Keratinocyte (primary cell): Measurements from ENCODE around the gene MAPKAPK3. TPM values are rescaled to one million over a fixed set of nuclear protein-coding genes. Genes with fewer than 3 reads are reported as not detected.

Source experiments
- DNase-seq: peaks from one replicate; pipeline ENCODE4 v3.0.0-alpha.2; 2011; ENCODE audit warnings: low read depth, missing footprints, low spot score
- FAIRE-seq: peaks from 2 replicates; lab custom pipeline; 2011; peaks lifted over from hg19 to GRCh38; lab: Jason Lieb, UNC
- H2AFZ ChIP-seq: 2 replicates; pipeline ENCODE4 v1.6.0; 2012; ENCODE audit warnings: low read length, control low read depth, inconsistent platforms; ENCODE audit not compliant: control insufficient read depth
- H3K27ac ChIP-seq: 2 replicates; pipeline ENCODE4 v1.5.1; 2011; ENCODE audit warnings: low read length; ENCODE audit not compliant: control insufficient read depth, insufficient read depth
- H3K27me3 ChIP-seq: 3 replicates; pipeline ENCODE4 v1.6.0; 2011; ENCODE audit warnings: low read length; ENCODE audit not compliant: control insufficient read depth, insufficient read depth; ENCODE audit errors: extremely low read depth
- H3K36me3 ChIP-seq, 2 experiments: 2 replicates in 1 of 2; 3 replicates in 1 of 2; pipeline ENCODE4 v1.5.1; 2011; ENCODE audit warnings: low read length in 2 of 2, mild to moderate bottlenecking in 1 of 2; ENCODE audit not compliant: control insufficient read depth in 2 of 2, insufficient read depth in 2 of 2; ENCODE audit errors: extremely low read depth in 1 of 2
- H3K4me1 ChIP-seq: 3 replicates; pipeline ENCODE4 v1.5.1; 2011; ENCODE audit warnings: low read length; ENCODE audit not compliant: control insufficient read depth, insufficient read depth; ENCODE audit errors: extremely low read depth
- H3K4me2 ChIP-seq: 3 replicates; pipeline ENCODE4 v1.6.0; 2011; ENCODE audit warnings: low read depth, low read length; ENCODE audit not compliant: control insufficient read depth, insufficient read depth; ENCODE audit errors: extremely low read depth
- H3K4me3 ChIP-seq, 3 experiments: fragments of 200-600 bp in 1 of 3; sonication (generic) in 1 of 3; 2 replicates in 2 of 3; 3 replicates in 1 of 3; pipeline ENCODE4 v1.5.1; 2011 to 2016; ENCODE audit warnings: low read length in 3 of 3, mild to moderate bottlenecking in 3 of 3, control low read depth in 2 of 3, inconsistent platforms in 1 of 3, low read depth in 1 of 3, mixed read lengths in 1 of 3, mixed run types in 1 of 3, moderate library complexity in 1 of 3; ENCODE audit not compliant: control insufficient read depth in 2 of 3, insufficient read depth in 2 of 3; ENCODE audit errors: extremely low read depth in 1 of 3
- H3K79me2 ChIP-seq: 2 replicates; pipeline ENCODE4 v1.6.0; 2012; ENCODE audit warnings: low read length; ENCODE audit not compliant: control insufficient read depth, insufficient read depth
- H3K9ac ChIP-seq: 3 replicates; pipeline ENCODE4 v1.6.0; 2011; ENCODE audit warnings: low read length; ENCODE audit not compliant: control insufficient read depth, insufficient read depth; ENCODE audit errors: extremely low read depth
- H3K9me1 ChIP-seq: 3 replicates; pipeline ENCODE4 v1.6.0; 2011; ENCODE audit warnings: low read length; ENCODE audit not compliant: control insufficient read depth, insufficient read depth; ENCODE audit errors: extremely low read depth
- H3K9me3 ChIP-seq: 2 replicates; pipeline ENCODE4 v1.5.1; 2012; ENCODE audit warnings: low read depth, low read length; ENCODE audit not compliant: control insufficient read depth
- H4K20me1 ChIP-seq: 3 replicates; pipeline ENCODE4 v1.6.0; 2011; ENCODE audit warnings: low read length; ENCODE audit not compliant: control insufficient read depth, insufficient read depth; ENCODE audit errors: extremely low read depth
- EZH2 ChIP-seq: IDR thresholded peaks from one replicate; pipeline ENCODE4 v1.6.1; 2012; ENCODE audit warnings: inconsistent platforms, mild to moderate bottlenecking, low read length, moderate library complexity
- dilution Hi-C: fragments of 300-500 bp; cut with MboI; formaldehyde crosslinking; loops from one replicate; pipeline ENCODE4 v1.7.0; 2020; ENCODE audit warnings: low sequenced_read_pairs; ENCODE audit not compliant: extremely low pct_ligation_motif_present
- polyA plus RNA-seq, 5 experiments: library from polyadenylated mRNA; depleted of rRNA in 3 of 5; stranded (reverse) in 3 of 5; stranded (forward) in 1 of 5; unstranded in 1 of 5; fragments of >200 nt; gene quantifications; 1 replicate in 1 of 5; 2 replicates in 3 of 5; 3 replicates in 1 of 5; pipeline versions ENCODE4 v1.2.1 to v1.2.3, GENCODE V29; 2011 to 2012; ENCODE audit warnings: missing spikeins in 2 of 5, low read depth in 1 of 5, low replicate concordance in 1 of 5
- TF ChIP-seq, protein P1 (sequence below), 3 experiments: IDR thresholded peaks in 1 of 3; conservative IDR thresholded peaks in 1 of 3; optimal IDR thresholded peaks in 1 of 3; 2 replicates in 2 of 3; 3 replicates in 1 of 3; pipeline versions ENCODE3 to v1.5.1; 2011; ENCODE audit warnings: low read length in 3 of 3, mild to moderate bottlenecking in 3 of 3, moderate library complexity in 2 of 3, control low read depth in 1 of 3, inconsistent platforms in 1 of 3; ENCODE audit not compliant: insufficient read depth in 2 of 3; ENCODE audit errors: extremely low read depth in 1 of 3

The MAPKAPK3 gene
- polyA plus RNA-seq, 1 donor (not counting 4 experiments of a cell fraction or from before 2014, with no cell fraction given), result 134 TPM

GRCh38 chr3:50657407-50657806 lies 40.5 kb downstream of the MAPKAPK3 start:
- no peak for FAIRE-seq

GRCh38 chr3:50657816-50658215 lies 40.9 kb downstream of the MAPKAPK3 start:
- H3K9ac ChIP-seq, result no peak overlapping the region
- no peaks in the 10 kb centered on the region for H4K20me1 ChIP-seq
- no peaks in the 10 kb centered on the region for H3K9me3 ChIP-seq
- H3K9me1 ChIP-seq, result no peaks in the 10 kb centered on the region
- H3K36me3 ChIP-seq, result no peaks in the 10 kb centered on the region
- H3K79me2 ChIP-seq, result no peaks in the 10 kb centered on the region
- H3K4me2 ChIP-seq, result no peak overlapping the region
- DNase-seq (no peak), FAIRE-seq (no peak)
- no peak overlapping the region for H3K27ac ChIP-seq
- H2AFZ ChIP-seq, result no peak overlapping the region
- dilution Hi-C loops, result no loop called here
- no peak for TF ChIP-seq EZH2
- TF ChIP-seq, protein P1, sequence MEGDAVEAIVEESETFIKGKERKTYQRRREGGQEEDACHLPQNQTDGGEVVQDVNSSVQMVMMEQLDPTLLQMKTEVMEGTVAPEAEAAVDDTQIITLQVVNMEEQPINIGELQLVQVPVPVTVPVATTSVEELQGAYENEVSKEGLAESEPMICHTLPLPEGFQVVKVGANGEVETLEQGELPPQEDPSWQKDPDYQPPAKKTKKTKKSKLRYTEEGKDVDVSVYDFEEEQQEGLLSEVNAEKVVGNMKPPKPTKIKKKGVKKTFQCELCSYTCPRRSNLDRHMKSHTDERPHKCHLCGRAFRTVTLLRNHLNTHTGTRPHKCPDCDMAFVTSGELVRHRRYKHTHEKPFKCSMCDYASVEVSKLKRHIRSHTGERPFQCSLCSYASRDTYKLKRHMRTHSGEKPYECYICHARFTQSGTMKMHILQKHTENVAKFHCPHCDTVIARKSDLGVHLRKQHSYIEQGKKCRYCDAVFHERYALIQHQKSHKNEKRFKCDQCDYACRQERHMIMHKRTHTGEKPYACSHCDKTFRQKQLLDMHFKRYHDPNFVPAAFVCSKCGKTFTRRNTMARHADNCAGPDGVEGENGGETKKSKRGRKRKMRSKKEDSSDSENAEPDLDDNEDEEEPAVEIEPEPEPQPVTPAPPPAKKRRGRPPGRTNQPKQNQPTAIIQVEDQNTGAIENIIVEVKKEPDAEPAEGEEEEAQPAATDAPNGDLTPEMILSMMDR (optimal IDR thresholded peaks at IDR 0.05 in 1 of 3, IDR thresholded peaks at IDR 0.05 in 1 of 3, conservative IDR thresholded peaks at IDR 0.05 in 1 of 3; ENCODE audit: extremely low read depth in 1 of 3, insufficient read depth in 2 of 3, low read length in 3 of 3), result no peak
- no peaks in the 10 kb centered on the region for H3K27me3 ChIP-seq
- no peak overlapping the region for H3K4me3 ChIP-seq
- peaks cover 16% of the 10 kb centered on the region for H3K4me1 ChIP-seq

More at GRCh38 chr3:50657407-50657806, 40.5 kb downstream of the MAPKAPK3 start:
- Histone ChIP-seq H3K4me1 (peaks cover 14% of the 10 kb centered on the region), H4K20me1 (no peaks in the 10 kb centered on the region), H3K9ac (no peak overlapping the region), H3K9me3 (no peaks in the 10 kb centered on the region), H3K4me3 (no peak overlapping the region), H3K4me2 (no peak overlapping the region), H2AFZ (no peak overlapping the region), H3K9me1 (no peaks in the 10 kb centered on the region), H3K27me3 (no peaks in the 10 kb centered on the region), H3K36me3 (no peaks in the 10 kb centered on the region), H3K79me2 (no peaks in the 10 kb centered on the region), H3K27ac (no peak overlapping the region)
- no peak for DNase-seq
- dilution Hi-C loops, result no loop called here
- TF ChIP-seq, protein P1 (optimal IDR thresholded peaks at IDR 0.05 in 1 of 3, IDR thresholded peaks at IDR 0.05 in 1 of 3, conservative IDR thresholded peaks at IDR 0.05 in 1 of 3; ENCODE audit: extremely low read depth in 1 of 3, insufficient read depth in 2 of 3, low read length in 3 of 3), result no peak
- no peak for TF ChIP-seq EZH2
